Fibroblast of skin of right biceps (primary cell): ENCODE measurements around the gene CDC7.
A peak's percentile ranks its signal among the peaks of the same experiment; 100 is the strongest.
"Not testable (repeated sequence)": the region's sequence is repeated elsewhere in the genome, so short reads cannot be mapped to it uniquely, and the experiment has no call there.

ENCODE experiments used
- DNase-seq: peaks from one replicate; pipeline ENCODE4 v3.0.0-alpha.2; 2013

The CDC7 gene

DNA sequence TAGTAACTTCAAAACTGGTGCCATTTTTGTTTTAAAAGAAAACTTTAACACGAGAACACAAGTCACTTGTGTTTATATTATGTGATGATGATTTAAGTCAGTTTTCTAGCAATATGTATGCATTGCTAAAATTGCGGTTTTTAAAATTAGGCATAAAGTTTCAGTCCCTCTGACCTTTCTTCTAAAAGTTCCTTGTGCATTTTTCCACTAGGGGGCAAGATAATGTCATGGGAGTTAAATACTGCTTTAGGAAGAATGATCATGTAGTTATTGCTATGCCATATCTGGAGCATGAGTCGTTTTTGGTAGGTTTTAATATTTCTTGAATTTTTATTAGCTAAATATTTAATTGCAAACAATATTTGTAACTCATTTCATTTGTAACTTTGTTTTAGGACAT lies 10.7 kb downstream of the CDC7 start:
- DNase-seq = peak; percentile 59

DNA sequence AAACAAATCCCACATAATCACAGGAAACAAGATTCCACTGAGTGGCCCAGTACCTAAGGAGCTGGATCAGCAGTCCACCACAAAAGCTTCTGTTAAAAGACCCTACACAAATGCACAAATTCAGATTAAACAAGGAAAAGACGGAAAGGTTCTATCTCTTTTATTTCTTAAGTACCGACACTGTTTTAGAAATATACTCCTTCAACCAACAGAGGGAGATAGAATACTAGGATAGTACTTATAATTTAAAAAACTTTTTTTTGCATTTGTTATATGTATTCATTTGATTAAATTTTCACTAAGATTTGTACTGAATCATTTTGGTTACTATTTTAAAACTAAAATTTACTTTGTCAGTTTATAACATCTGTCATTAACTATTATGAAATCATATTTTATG lies 12.5 kb downstream of the CDC7 start:
- DNase-seq = peak; percentile 26

DNA sequence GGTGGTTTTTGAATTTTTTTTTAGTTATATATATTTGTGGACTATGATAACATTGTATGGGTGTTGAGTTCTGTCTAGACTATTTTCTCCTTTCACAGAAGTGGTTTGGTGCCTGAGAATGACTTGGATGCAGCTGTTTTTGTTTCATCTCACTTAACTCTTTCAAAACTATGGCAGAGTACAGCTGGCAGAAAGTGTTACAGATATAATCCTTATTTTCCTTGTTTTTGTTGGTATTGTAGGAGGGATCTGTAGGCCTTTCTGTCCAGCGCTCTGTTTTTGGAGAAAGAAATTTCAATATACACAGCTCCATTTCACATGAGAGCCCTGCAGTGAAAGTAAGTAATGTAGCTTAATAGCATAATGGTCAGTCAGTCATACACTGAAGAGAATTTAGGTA lies 13.1 kb downstream of the CDC7 start:
- no peak for DNase-seq

DNA sequence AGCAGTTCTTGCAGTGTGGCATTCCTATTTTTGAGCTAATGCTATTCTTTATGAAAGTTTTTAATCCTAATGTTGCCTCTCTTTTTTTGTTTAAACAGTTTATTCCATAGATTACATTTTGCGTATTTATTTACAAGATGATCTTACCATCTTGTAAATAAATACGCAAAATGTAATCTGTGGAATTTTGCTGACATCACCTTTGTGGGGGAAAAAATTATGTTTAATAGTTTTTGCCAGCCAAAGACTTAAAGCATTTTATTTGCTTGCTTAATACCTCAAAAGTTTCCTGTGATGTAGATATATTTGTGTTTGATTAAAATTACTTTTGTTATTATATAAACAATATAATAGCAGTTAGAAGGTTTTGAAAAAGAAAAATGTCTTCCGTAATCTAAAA lies 15.3 kb downstream of the CDC7 start:
- DNase-seq = no peak

DNA sequence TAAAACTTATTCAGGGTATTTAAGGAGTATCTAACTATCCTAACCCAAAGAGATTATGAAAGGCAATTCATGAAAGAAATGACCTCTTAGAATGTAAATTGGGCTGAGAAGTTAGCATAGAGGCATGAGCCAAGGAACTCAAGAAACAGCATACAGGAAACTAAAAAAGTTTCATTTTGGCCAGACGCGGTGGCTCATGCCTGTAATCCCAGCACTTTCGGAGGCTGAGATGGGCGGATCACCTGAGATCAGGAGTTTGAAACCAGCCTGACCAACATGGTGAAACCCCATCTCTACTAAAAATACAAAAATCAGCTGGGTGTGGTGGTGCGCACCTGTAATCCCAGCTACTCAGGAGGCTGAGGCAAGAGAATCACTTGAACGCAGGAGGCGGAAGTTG lies 16.0 kb downstream of the CDC7 start:
- not testable (repeated sequence) for DNase-seq

DNA sequence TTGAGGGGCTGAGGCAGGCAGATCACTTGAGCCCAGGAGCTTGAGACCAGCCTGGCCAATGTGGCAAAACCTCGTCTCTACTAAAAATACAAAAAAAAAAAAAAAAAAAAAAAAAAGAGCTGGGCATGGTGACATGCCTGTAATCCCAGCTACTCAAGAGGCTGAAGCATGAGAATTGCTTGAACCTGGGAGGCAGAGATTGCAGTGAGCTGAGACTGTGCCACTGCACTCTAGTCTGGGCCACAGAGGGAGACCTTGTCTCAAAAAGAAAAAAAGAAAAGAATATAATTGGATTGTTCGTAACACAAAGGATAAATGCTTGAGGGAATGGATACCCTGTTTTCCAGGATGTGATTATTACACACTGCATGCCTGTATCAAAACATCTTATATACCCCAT lies 18.5 kb downstream of the CDC7 start:
- not testable (repeated sequence) for DNase-seq

- DNase-seq = no peak
These were observed 20.4 kb downstream of the CDC7 start for GRCh38 chr1:91520942-91521507.

GRCh38 chr1:91523482-91523881 lies 22.8 kb downstream of the CDC7 start:
- no peak for DNase-seq

- peak; percentile 77 for DNase-seq
These were observed 25.8 kb downstream of the CDC7 start for GRCh38 chr1:91526496-91526895.

GRCh38 chr1:91527266-91527765 lies 26.7 kb downstream of the CDC7 start:
- no peak for DNase-seq

GRCh38 chr1:91527781-91528180 lies 27.1 kb downstream of the CDC7 start:
- peak; percentile 61 for DNase-seq

GRCh38 chr1:91529856-91530255 lies 29.2 kb downstream of the CDC7 start:
- DNase-seq = peak; percentile 33

DNA sequence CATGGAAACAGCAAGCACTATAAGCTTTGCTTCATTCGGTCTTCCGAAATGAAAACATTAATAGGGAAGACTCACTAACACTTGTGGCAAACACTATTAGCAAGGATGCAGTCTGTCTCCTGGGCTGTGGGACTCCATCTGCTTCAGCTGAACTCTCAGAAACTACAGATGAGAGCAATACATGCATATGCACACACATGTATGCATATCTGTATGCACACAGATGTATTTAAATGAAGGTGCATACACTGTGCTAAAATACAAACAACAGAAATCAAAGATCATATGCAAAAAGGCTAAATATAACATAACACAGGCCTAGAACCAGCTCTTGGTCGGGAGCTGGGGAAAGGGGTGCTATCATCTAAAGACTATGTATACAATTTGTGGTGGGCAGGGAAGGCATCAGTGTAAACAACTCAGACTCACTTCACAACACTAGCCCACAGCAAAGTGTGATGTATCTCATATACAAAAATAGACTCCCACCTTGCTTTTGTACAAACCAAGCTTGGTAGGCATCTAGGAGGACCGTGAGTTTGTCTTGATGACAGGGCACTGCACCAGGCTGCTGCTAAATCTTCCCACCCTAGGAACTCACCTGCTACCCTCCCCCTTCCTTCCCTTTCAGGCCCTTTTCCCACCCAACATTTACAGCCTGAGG lies 32.8 kb downstream of the CDC7 start:
- no peak for DNase-seq

GRCh38 chr1:91535441-91535840 lies 34.8 kb downstream of the CDC7 start:
- no peak for DNase-seq

DNA sequence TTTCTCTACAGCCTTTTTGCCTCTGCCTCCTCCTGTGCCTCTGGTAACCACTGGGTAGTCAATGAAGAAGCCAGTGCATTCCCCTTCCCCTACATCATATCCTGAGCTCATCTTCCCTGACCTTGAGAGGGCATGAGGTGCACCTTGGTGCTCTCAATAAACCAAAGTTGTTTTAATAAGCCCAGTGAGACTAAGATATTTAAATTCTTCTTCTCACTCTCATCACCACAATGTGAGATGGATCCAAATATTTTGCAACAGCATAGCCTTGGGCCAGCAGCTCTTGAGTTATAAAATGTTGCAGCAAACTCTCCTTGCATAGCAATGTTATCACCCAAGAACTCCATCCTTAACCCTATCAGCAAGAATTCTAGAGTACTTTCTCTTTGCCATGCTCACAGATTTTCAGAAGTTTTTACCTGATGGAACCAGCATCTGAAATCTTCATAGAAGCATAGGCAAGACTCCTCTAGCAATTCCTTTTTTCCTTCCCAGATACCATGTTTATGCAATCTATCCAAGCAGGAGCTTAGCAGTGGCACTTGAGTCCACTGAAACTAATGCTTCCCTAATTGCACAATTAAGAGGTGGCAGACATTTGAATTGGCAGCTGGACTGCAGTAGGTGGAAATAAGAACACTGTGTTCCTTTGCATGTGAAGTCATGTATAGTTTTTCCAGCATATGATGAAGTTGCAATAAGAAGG lies 36.8 kb downstream of the CDC7 start:
- peak; percentile 74 for DNase-seq

- DNase-seq = no peak
These were observed 37.3 kb downstream of the CDC7 start for GRCh38 chr1:91537987-91538304.

- DNase-seq = no peak
These were observed 40.3 kb downstream of the CDC7 start for GRCh38 chr1:91540910-91541309.

DNA sequence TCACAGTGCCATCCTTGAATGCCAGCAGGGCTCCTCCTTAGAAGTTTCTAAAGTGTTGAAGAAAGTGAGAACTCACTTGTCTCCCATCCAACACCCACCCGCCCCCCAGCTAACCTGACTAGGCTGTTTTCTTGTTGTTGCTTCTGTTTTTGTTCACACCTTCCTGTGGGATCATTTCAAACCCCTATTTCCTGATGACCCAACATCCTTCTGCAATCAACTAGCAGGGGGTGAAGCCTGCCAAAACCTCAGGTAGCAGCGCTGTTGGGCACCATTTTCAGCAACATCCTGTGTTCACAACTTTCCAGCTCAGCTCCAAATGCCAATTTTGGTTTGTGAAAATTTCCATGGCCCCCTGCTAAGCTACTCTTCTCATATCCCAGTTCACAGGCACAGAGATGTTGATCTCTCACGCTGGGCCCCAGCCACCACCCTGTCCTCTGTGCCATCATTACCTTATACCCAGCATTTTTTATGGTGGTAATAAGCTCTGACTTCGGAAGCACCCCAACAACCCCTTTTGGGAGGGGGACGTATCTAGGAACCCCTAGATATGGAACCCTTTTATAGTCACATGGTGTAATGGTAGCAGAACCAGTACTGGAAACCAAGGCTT lies 41.4 kb downstream of the CDC7 start:
- no peak for DNase-seq

DNA sequence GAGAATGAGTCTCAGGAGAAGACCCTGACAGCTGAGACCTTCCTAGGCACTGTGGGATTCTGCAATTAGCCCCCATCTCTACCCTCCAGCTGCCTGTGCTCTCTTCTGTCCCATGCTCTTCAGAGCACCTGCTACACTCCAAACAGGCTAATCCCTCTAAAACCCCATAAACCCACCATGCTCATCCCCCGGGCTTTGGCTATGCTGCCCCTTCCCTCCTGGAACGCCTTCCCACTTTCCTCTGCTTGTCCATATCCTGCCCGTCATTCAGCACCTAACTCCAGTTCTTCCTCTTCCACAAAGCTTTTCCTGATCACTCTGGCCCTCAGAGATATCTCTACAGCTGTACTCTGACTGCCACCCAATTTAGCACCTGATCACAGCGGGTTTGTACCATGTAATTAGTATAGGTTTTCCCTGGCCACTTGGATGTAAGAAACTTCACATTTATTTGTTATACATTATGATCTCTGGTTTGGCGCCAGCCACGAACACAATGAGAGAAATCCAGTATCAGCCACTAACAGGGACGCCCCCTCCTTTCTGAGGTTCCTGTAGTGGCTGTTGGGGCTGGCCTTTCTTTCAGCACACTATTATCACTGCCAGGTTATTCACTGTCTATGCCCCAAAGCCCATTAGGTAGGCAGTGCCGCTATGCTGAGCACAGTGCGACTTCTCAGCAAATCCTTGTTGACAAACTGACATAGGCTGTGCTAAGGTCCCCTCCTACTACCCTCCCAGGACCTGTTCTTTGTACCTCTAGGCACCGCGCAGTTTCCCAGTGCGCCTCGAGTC lies 45.1 kb downstream of the CDC7 start:
- no peak for DNase-seq

DNA sequence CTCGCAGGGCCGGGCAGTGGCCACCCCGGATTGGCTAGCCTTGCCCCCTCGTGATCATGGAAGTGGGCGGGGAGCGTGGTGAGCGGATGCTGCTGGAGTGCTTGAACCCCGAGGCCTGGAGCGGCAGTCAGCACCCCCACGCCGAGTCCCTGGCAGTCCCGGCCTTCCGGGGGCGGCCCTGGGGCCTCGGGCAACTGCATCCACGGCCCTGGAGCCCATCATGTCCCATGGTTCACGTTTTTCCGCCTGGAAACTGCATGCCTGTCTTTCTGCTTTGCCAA lies 45.6 kb downstream of the CDC7 start:
- no peak for DNase-seq

- DNase-seq = no peak
These were observed 46.2 kb downstream of the CDC7 start for GRCh38 chr1:91546876-91547275.

- DNase-seq = no peak
These were observed 47.9 kb downstream of the CDC7 start for GRCh38 chr1:91548376-91549040.
